NB4 (cell line): Measurements from ENCODE around the gene USP11.

Experiments used
- DNase-seq: peaks from one replicate; pipeline ENCODE4 v3.0.0; 2010; ENCODE audit warnings: low read depth
- H3K4me3 ChIP-seq: one replicate; pipeline ENCODE4 v1.5.1; 2011; ENCODE audit warnings: mild to moderate bottlenecking, low read depth, low read length, moderate library complexity
- CTCF ChIP-seq: IDR thresholded peaks from one replicate; pipeline ENCODE4 v1.5.1; 2012; ENCODE audit warnings: low read depth, low read length
- MAX ChIP-seq: IDR thresholded peaks from 2 replicates; pipeline ENCODE4 v1.6.1; 2011; ENCODE audit warnings: low read depth, low read length
- MYC ChIP-seq: IDR thresholded peaks from 2 replicates; pipeline ENCODE4 v1.6.1; 2011; ENCODE audit warnings: low read depth, low read length
- POLR2A ChIP-seq: IDR thresholded peaks from 2 replicates; pipeline ENCODE4 v1.6.1; 2011; ENCODE audit warnings: mild to moderate bottlenecking; ENCODE audit not compliant: insufficient read length; ENCODE audit errors: extremely low read depth

The USP11 gene

GRCh38 chrX:47199286-47199685, 33.5 kb upstream of the USP11 start:
- no peak for TF ChIP-seq POLR2A
- no peak for TF ChIP-seq MYC
- TF ChIP-seq MAX: no peak
- no peak for TF ChIP-seq CTCF
- no peak overlapping the region for H3K4me3 ChIP-seq
- DNase-seq: no peak

GRCh38 chrX:47200385-47201150, 32.2 kb upstream of the USP11 start:
- H3K4me3 ChIP-seq: no peak overlapping the region
- TF ChIP-seq CTCF (no peak), MYC (no peak), POLR2A (no peak)
- DNase-seq: no peak

- H3K4me3 ChIP-seq: no peak overlapping the region
- TF ChIP-seq CTCF (no peak), MAX (no peak), POLR2A (no peak), MYC (no peak)
- DNase-seq: no peak
Observed at GRCh38 chrX:47201345-47201944, 31.4 kb upstream of the USP11 start.

- no peak overlapping the region for H3K4me3 ChIP-seq
- TF ChIP-seq MAX (no peak), CTCF (no peak), POLR2A (no peak), MYC (no peak)
- DNase-seq: no peak
Observed at GRCh38 chrX:47202316-47202715, 30.5 kb upstream of the USP11 start.

GRCh38 chrX:47202877-47203276, 29.9 kb upstream of the USP11 start:
- H3K4me3 ChIP-seq: no peak overlapping the region
- TF ChIP-seq MYC: no peak
- no peak for DNase-seq

- H3K4me3 ChIP-seq: no peak overlapping the region
- TF ChIP-seq MAX (no peak), CTCF (no peak), MYC (no peak), POLR2A (no peak)
- DNase-seq: no peak
Observed at GRCh38 chrX:47204970-47205369, 27.8 kb upstream of the USP11 start.
